Erythroblast (primary cell): Measurements from ENCODE around the gene ARID1B.

Experiments used
- GATA1 ChIP-seq: IDR thresholded peaks from 2 replicates; pipeline ENCODE4 v1.6.1; 2011; ENCODE audit warnings: low read depth, mild to moderate bottlenecking, control low read depth, low read length, moderate library complexity
- POLR2A ChIP-seq: IDR thresholded peaks from 2 replicates; pipeline ENCODE4 v1.6.1; 2011; ENCODE audit warnings: mild to moderate bottlenecking, low read length

- no peak for TF ChIP-seq POLR2A
- TF ChIP-seq GATA1, result no peak
These were observed 62.0 kb downstream of the ARID1B start for GRCh38 chr6:156839129-156839528.
